SK-N-SH treated with all-trans-retinoic acid at 6 μM for 48 hours (cell line): ENCODE data around the gene TESMIN.

Experiments used
- PATZ1 ChIP-seq: fragments of 250-450 bp; sonication (Bioruptor Pico); IDR thresholded peaks from 2 replicates; pipeline ENCODE4 v1.8.0; 2020; ENCODE audit warnings: mild to moderate bottlenecking, moderate library complexity, borderline replicate concordance
- RARB ChIP-seq: fragments of 250-450 bp; sonication (Bioruptor Pico); IDR thresholded peaks from 2 replicates; pipeline ENCODE4 v1.8.0; 2021; ENCODE audit warnings: mild to moderate bottlenecking, moderate library complexity
- ZFP3 ChIP-seq: fragments of 250-450 bp; sonication (Bioruptor Pico); IDR thresholded peaks from 2 replicates; pipeline ENCODE4 v1.5.0; 2020; ENCODE audit warnings: mild to moderate bottlenecking, moderate library complexity

GRCh38 chr11:68722143-68722542 lies 29.2 kb downstream of the TESMIN start:
- TF ChIP-seq ZFP3 (CRISPR knock-in tag) (no peak), RARB (no peak), PATZ1 (CRISPR knock-in tag) (no peak)
